NCI-H524 (cell line): Measurements from ENCODE around the gene LIMS2.
A peak's percentile ranks its signal among the peaks of the same experiment; 100 is the strongest.

Source experiments
- DNase-seq, 2 experiments: peaks; one replicate each; lab custom pipeline; 2025; lab: John Stamatoyannopoulos, UW

Gene LIMS2

DNA sequence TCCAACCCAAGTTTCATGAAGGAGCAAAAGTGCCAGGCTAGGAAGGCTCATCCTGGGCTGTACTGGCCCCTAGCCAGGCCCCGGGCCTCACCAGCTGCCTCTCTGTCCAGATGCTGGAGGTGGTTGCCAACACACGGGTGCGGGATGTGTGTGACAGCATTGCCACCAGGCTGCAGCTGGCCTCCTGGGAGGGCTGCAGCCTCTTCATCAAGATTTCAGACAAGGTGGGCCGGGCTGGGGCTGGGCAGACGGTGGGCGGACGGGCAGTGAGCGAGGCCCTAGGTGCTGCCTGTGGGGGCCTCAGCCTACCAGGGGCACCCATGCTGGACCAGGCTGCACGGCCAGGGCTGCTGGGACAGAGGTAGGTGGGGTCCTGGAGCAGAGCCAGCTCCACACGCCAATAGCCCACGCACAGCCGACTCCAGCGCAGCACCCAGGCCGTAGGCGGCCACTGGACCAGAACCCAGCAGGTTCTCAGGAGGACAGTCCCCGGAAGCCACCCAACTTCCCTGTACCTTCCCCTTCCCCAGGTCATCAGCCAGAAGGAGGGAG lies 41.2 kb downstream of the LIMS2 start:
- peak; percentile 41 to 80 for DNase-seq

DNA sequence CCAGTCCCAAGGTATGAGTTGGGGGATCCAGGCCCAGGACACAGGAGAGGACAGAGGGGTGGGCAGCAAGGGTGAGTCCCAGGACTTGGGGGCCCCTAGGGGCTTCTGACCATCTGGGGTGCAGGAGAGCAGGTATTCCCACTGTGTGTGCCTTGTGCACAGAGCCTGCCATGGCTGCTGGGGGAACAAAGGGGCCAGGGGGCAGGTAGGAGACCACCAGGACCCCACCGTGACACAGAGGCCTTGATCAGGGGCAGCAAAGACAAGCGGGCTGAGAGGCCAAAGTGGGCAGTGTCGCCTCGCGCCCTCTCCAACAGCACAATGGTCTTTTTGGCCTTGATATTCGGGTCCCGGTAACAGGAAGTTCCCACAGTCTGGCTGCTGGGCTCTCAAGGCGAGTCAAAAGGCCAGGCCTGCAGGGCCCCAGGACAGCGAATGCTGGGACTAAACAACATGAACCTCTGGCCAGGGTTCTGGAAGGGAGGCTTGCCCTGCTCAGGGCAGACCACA lies 41.7 kb downstream of the LIMS2 start:
- DNase-seq, result no peak

GRCh38 chr2:127632592-127633489 lies 42.5 kb downstream of the LIMS2 start:
- DNase-seq, result no peak

GRCh38 chr2:127631997-127632581 lies 43.2 kb downstream of the LIMS2 start:
- no peak for DNase-seq

GRCh38 chr2:127631541-127631996 lies 43.8 kb downstream of the LIMS2 start:
- no peak for DNase-seq

DNA sequence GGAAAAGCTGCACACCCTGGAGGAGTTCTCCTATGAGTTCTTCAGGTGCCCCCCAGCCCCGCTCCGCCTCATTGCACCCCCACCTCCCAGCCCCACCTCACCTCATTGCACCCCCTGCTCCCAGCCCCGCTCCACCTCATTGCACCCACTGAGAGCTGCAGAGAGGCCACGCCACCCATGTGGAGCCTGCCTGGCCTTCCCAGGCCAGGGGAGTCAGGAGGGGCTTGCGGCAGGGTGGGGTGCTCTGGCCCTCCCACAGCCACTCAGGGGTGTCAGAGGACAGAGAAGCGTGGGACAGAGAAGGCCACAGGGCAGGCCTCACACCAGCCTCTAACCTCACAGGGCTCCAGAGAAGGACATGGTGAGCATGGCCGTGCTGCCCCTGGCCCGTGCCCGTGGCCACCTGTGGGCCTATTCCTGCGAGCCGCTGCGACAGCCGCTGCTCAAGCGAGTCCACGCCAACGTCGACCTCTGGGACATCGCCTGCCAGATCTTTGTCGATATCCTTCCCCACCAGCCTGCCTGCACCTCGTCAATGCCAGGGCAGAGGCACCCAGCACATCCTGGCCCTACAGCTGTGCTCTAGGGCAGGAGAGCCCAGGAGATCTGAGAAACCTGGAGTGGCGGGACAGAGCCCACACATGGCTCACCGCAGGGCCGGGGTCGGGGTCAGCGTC lies 44.3 kb downstream of the LIMS2 start:
- no peak for DNase-seq

DNA sequence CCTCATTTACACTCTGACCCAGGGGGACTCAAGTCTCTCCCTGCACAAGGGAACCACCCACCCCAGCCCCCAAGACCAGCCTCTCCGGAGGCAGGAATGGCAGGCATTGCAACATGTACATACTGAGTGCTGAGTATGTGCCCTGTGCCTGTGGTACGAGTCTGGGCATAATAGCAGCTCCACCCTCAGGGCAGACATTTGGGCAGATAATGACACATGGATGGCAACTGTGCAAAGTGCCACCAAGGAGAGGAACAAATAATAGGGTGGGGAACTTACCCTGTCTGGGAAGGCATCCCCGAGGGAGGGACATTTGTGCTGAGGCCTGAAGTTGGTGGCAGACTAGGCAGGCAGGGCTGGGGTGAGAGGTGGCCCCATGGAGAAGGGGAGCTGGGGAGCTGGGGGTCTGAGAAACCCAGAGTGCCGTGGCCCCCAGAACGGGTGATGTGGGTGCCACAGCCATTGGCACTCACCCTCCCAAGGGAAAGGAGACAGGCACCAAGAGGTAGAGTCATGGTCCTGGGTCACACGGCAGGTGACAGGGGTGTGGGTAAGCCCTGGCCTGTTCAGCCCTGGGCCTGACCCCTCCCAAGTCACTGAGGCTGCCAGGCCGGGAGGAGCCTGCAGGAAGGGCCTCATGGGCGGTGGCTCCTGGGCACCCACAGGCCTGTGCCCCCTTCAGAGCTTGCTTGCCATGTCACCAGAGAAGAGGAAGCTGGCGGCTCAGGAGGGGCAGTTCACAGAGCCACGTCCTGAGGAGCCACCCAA lies 45.0 kb downstream of the LIMS2 start:
- no peak for DNase-seq

- DNase-seq, result no peak
Measured at GRCh38 chr2:127629637-127630036, 45.7 kb downstream of the LIMS2 start.

GRCh38 chr2:127628767-127629614 lies 46.3 kb downstream of the LIMS2 start:
- no peak for DNase-seq

DNA sequence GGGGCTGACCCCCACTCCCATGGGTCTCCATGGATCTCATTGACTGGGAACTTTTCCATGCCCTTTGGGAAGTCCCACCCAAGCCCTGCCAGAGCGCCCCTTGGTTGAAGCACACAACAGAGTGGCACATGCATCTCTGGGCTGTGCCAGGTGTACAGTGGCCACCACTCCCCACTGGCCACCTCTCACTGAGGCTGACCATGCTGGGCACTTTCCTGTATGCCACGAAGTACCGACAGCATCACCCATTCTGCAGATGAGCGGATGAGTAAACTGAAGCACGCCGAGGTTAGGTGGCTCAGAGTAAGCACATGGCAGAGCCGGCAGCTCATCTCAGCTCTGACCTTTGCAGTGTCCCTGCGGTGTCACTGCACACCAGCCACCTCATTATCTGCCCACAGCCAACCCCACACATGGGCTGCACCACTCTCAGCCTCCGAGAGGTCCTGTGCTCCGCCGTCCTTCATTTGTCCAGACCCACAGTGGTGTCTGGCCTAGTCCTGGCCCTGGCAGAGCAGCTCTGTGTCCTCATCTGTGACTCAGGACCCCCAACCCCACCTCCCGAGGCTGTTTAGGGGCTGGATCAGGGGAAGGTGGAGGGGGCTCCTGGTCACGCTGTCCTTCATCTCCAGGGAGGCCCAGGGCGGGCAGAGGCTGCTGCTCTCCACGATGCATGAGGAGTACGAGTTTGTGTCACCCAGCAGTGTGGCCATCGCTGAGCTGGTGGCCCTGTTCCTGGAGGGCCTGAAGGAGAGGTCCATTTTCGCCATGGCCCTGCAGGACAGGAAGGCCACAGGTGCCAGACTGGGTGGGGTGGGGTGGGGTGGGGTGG lies 47.4 kb downstream of the LIMS2 start:
- no peak for DNase-seq

- no peak for DNase-seq
Measured at GRCh38 chr2:127626917-127627739, 48.2 kb downstream of the LIMS2 start.

- DNase-seq, result no peak
Measured at GRCh38 chr2:127626175-127626574, 49.2 kb downstream of the LIMS2 start.

- DNase-seq, result no peak
Measured at GRCh38 chr2:127625572-127625951, 49.8 kb downstream of the LIMS2 start.

DNA sequence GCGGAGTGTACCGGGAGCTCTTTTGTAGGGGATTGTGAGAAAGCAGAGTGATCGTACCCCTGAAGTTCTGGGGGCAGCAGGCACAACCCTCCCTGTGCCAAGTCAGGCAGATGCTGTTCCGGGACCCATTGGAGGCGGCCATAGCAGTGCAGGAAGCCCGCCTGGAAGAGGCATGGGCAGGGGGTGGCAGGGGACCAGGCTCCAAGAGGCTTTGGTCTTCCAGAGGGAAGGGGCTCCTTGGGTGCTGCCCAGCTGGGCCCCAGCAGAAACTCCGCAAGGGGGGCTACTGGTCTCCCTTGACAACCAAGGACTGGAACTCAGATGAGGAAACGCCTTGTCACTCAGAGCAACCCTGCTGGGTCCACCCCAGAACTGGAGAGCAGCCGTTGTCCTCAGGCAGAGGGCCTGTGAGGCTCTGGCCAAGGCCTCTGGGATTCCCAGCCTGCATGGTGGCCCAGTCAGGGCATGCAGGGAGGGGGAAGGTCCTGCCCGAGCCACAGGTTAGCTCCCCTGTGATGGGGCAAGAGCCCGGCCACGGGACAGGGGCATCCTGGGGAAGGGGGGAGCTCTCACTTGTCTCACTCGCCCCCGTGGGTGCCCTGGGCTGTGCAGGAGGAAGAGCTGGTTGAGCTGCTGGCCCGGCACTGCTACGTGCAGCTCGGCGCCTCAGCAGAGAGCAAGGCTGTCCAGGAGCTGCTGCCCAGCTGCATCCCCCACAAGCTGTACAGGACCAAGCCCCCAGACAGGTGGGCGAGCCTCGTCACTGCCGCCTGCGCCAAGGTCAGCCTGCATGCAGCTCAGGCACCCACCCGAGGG lies 50.4 kb downstream of the LIMS2 start:
- no peak for DNase-seq

DNA sequence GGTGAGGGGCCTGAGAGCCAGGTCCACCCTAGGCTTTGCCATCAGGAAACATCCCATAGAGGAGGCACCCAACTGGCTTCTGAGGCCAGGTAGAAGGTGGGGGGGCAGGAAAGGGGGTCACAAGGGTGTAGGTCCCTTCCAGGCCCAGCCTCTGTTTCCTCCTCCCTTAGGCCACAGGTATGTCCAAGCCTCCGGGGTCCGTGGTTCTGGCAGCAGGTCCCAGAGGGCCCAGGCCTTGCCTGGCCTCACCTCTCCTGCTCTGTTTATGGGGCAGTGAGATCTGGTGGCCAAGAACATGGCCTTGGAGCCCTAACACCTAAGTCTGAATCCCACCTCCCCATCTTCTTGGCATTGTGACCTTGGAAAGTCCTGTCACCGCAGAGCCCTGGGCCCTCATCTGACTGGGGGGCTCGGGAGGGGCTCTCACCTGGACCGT lies 51.0 kb downstream of the LIMS2 start:
- no peak for DNase-seq

- no peak for DNase-seq
Measured at GRCh38 chr2:127623388-127624319, 51.7 kb downstream of the LIMS2 start.
